Uterus (tissue), 2 donors: ENCODE results near the gene EPS8L1.

ENCODE experiments used
- CTCF ChIP-seq, 4 experiments: fragments of 200-600 bp in 2 of 4; fragments of 450-650 bp in 2 of 4; sonication (generic) in 2 of 4; IDR thresholded peaks; one replicate each; pipeline ENCODE4 v1.5.1; 2016 to 2019; ENCODE audit warnings: antibody characterized with exemption in 4 of 4, mild to moderate bottlenecking in 2 of 4, moderate library complexity in 1 of 4
- POLR2A ChIP-seq, 2 donors: fragments of 450-650 bp; IDR thresholded peaks; one replicate each; pipeline ENCODE4 v1.6.1; 2016; ENCODE audit warnings: antibody characterized with exemption in 2 of 2, mild to moderate bottlenecking in 1 of 2, moderate library complexity in 1 of 2

DNA sequence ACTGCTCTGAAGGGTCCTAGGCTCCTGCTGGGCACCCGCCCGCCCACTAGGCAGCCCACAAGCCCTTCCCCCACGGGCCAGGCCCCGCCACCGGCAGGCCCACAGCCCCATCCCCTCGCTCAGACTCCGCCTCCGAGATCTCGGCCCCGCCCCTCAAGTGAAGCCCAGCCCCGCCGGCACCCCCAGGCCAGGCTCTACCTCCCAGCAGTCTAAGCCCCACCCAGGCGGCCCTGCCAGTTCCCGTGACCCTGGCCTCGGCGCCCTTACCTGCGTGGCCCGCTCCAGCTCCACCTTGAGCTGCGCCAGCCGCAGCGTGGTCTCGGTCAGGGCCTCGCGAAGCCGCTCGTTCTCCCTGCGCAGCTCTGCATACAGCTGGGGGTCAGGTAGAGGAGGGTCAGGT lies 16.3 kb downstream of the EPS8L1 start:
- no peak for TF ChIP-seq CTCF (IDR thresholded peaks at IDR 0.05)
- no peak for TF ChIP-seq POLR2A (IDR thresholded peaks at IDR 0.05)
